ELR (cell line): Measurements from ENCODE around the gene UTS2R.

Experiments
- DNase-seq: peaks from one replicate; pipeline ENCODE4 v3.0.0-alpha.2; 2015; ENCODE audit warnings: low read depth

UTS2R gene

GRCh38 chr17:82389379-82389778 lies 17.8 kb downstream of the UTS2R start:
- DNase-seq = no peak

- no peak for DNase-seq
Measured at GRCh38 chr17:82390015-82390859, 18.7 kb downstream of the UTS2R start.

- no peak for DNase-seq
Measured at GRCh38 chr17:82390860-82391435, 19.4 kb downstream of the UTS2R start.

GRCh38 chr17:82391496-82392066 lies 20.0 kb downstream of the UTS2R start:
- no peak for DNase-seq

GRCh38 chr17:82392209-82392920 lies 20.8 kb downstream of the UTS2R start:
- no peak for DNase-seq

GRCh38 chr17:82392941-82393340 lies 21.4 kb downstream of the UTS2R start:
- no peak for DNase-seq

- no peak for DNase-seq
Measured at GRCh38 chr17:82394278-82394677, 22.7 kb downstream of the UTS2R start.

- peak; percentile 77 for DNase-seq
Measured at GRCh38 chr17:82396601-82397435, 25.3 kb downstream of the UTS2R start.

- DNase-seq = no peak
Measured at GRCh38 chr17:82397449-82398335, 26.1 kb downstream of the UTS2R start.

- DNase-seq = no peak
Measured at GRCh38 chr17:82399041-82399441, 27.5 kb downstream of the UTS2R start.

GRCh38 chr17:82399601-82400101 lies 28.1 kb downstream of the UTS2R start:
- DNase-seq = no peak

- no peak for DNase-seq
Measured at GRCh38 chr17:82400206-82400605, 28.6 kb downstream of the UTS2R start.

- DNase-seq = no peak
Measured at GRCh38 chr17:82400830-82401229, 29.3 kb downstream of the UTS2R start.

- no peak for DNase-seq
Measured at GRCh38 chr17:82402865-82403264, 31.3 kb downstream of the UTS2R start.

- no peak for DNase-seq
Measured at GRCh38 chr17:82403662-82404660, 32.4 kb downstream of the UTS2R start.

GRCh38 chr17:82405051-82405450 lies 33.5 kb downstream of the UTS2R start:
- DNase-seq = no peak

- no peak for DNase-seq
Measured at GRCh38 chr17:82406131-82406671, 34.6 kb downstream of the UTS2R start.

GRCh38 chr17:82407255-82407654 lies 35.7 kb downstream of the UTS2R start:
- DNase-seq = peak; percentile 45
